ENCODE data around the gene GIPC3.

The GIPC3 gene

GRCh38 chr19:3585301-3586126 is at the start of gene GIPC3:
Gene GIPC3, plus strand, starts transcription at chr19:3585478. Its CDS starts 120 bp downstream, at chr19:3585598.
- in situ Hi-C loops (cut with MboI; ENCODE audit: low sequenced_read_pairs) = no loop called here

- in situ Hi-C loops (cut with MboI; ENCODE audit: low sequenced_read_pairs) = no loop called here
These were observed 49.7 kb upstream of the GIPC3 start for GRCh38 chr19:3535563-3535965.

GRCh38 chr19:3535981-3536380 is 49.3 kb upstream of the GIPC3 start:
- in situ Hi-C loops (cut with MboI; ENCODE audit: low sequenced_read_pairs) = no loop called here

- in situ Hi-C loops (cut with MboI; ENCODE audit: low sequenced_read_pairs) = no loop called here
These were observed 48.7 kb upstream of the GIPC3 start for GRCh38 chr19:3536429-3537100.

- in situ Hi-C loops (cut with MboI; ENCODE audit: low sequenced_read_pairs) = no loop called here
These were observed 48.2 kb upstream of the GIPC3 start for GRCh38 chr19:3537101-3537437.

- in situ Hi-C loops (cut with MboI; ENCODE audit: low sequenced_read_pairs) = no loop called here
These were observed 47.6 kb upstream of the GIPC3 start for GRCh38 chr19:3537438-3538240.

GRCh38 chr19:3538258-3538929 is 46.9 kb upstream of the GIPC3 start:
- in situ Hi-C loops (cut with MboI; ENCODE audit: low sequenced_read_pairs) = no loop called here

- in situ Hi-C loops (cut with MboI; ENCODE audit: low sequenced_read_pairs) = no loop called here
These were observed 46.1 kb upstream of the GIPC3 start, which contains the start of gene TEKTIP1 for GRCh38 chr19:3538965-3539755. Gene TEKTIP1, plus strand, starts transcription at chr19:3539174. Its CDS starts 4 bp downstream, at chr19:3539178.

GRCh38 chr19:3539756-3540118 is 45.5 kb upstream of the GIPC3 start:
- in situ Hi-C loops (cut with MboI; ENCODE audit: low sequenced_read_pairs) = no loop called here

GRCh38 chr19:3543150-3544057 is 41.9 kb upstream of the GIPC3 start:
- in situ Hi-C loops (cut with MboI; ENCODE audit: low sequenced_read_pairs) = no loop called here

- in situ Hi-C loops (cut with MboI; ENCODE audit: low sequenced_read_pairs) = no loop called here
These were observed 41.3 kb upstream of the GIPC3 start for GRCh38 chr19:3544058-3544376.

GRCh38 chr19:3544742-3545668 is 40.3 kb upstream of the GIPC3 start:
- in situ Hi-C loops (cut with MboI; ENCODE audit: low sequenced_read_pairs) = no loop called here

GRCh38 chr19:3545669-3546034 is 39.6 kb upstream of the GIPC3 start:
- in situ Hi-C loops (cut with MboI; ENCODE audit: low sequenced_read_pairs) = no loop called here

- in situ Hi-C loops (cut with MboI; ENCODE audit: low sequenced_read_pairs) = no loop called here
These were observed 39.2 kb upstream of the GIPC3 start for GRCh38 chr19:3546119-3546518.

GRCh38 chr19:3547301-3547731 is 38.0 kb upstream of the GIPC3 start:
- in situ Hi-C loops (cut with MboI; ENCODE audit: low sequenced_read_pairs) = no loop called here

GRCh38 chr19:3547767-3548282 is 37.5 kb upstream of the GIPC3 start:
- in situ Hi-C loops (cut with MboI; ENCODE audit: low sequenced_read_pairs) = no loop called here

GRCh38 chr19:3548606-3549005 is 36.7 kb upstream of the GIPC3 start:
- in situ Hi-C loops (cut with MboI; ENCODE audit: low sequenced_read_pairs) = no loop called here

GRCh38 chr19:3549816-3550215 is 35.5 kb upstream of the GIPC3 start:
- in situ Hi-C loops (cut with MboI; ENCODE audit: low sequenced_read_pairs) = no loop called here
